Left ventricle myocardium inferior (tissue), 1 donor: ENCODE results near the gene PRDM16. TPM values are rescaled to one million over a fixed set of nuclear protein-coding genes. Genes with fewer than 3 reads are reported as not detected.

ENCODE experiments used
- DNase-seq: peaks from one replicate; pipeline ENCODE4 v3.0.0-alpha.2; 2020
- H3K27ac ChIP-seq: fragments of 200-600 bp; replicated peaks from 2 replicates; pipeline ENCODE4 v1.8.0; 2021
- H3K27me3 ChIP-seq: fragments of 200-600 bp; 2 replicates; pipeline ENCODE4 v1.8.0; 2021; ENCODE audit warnings: low read depth
- H3K36me3 ChIP-seq: fragments of 200-600 bp; 2 replicates; pipeline ENCODE4 v1.8.0; 2021
- H3K4me1 ChIP-seq: fragments of 200-600 bp; 2 replicates; pipeline ENCODE4 v1.8.0; 2021
- H3K4me3 ChIP-seq: fragments of 200-600 bp; 2 replicates; pipeline ENCODE4 v1.8.0; 2021; ENCODE audit warnings: mild to moderate bottlenecking, moderate library complexity
- H3K9me3 ChIP-seq: fragments of 200-600 bp; replicated peaks from 2 replicates; pipeline ENCODE4 v1.8.0; 2021
- intact Hi-C: fragments of 100-400 bp; cut with micrococcal nuclease; formaldehyde crosslinking; loops from one replicate; pipeline ENCODE4 v1.11.0; 2022
- total RNA-seq: library from RNA; stranded (reverse); fragmentation: NEBNext Ultra II Directional; extraction: Animal tissue kit (Norgen Biotek cat#: 25700); gene quantifications from one replicate; pipeline ENCODE4 v1.2.1, GENCODE V29; 2021
- TF ChIP-seq, protein P1 (sequence below): fragments of 200-600 bp; IDR thresholded peaks from 2 replicates; pipeline ENCODE4 v1.8.0; 2021; ENCODE audit warnings: antibody characterized with exemption, mild to moderate bottlenecking, borderline replicate concordance
- donor health status: DM: no; HTN: yes; CAD: no; lungs with severe emphysema.

PRDM16 gene
- total RNA-seq, 1 donor from 2014 or later, result 16.6 TPM

DNA sequence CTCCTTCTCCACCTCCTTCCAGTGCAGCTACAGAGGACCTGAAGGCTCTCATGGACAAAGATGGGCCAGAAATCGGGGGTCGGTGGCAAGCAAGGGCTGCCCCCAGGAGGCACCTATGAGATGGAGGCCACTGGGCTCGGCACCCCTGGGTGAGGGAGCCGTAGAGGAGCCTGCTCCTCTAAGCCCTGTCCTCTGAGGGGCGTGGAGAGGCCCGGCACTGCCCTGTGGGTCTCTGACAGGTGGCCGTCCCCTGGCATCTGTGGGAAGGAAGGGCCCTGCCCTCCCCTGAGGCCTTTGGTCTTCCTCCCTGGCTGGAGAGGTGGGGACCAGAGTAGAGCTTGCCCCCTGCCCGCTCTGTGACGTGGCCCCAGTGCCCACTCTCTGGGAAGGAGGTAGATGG, 30.9 kb downstream of the PRDM16 start:
- Histone ChIP-seq H3K4me1 (peaks cover 84% of the 10 kb centered on the region), H3K27me3 (peaks cover 21% of the 10 kb centered on the region)

DNA sequence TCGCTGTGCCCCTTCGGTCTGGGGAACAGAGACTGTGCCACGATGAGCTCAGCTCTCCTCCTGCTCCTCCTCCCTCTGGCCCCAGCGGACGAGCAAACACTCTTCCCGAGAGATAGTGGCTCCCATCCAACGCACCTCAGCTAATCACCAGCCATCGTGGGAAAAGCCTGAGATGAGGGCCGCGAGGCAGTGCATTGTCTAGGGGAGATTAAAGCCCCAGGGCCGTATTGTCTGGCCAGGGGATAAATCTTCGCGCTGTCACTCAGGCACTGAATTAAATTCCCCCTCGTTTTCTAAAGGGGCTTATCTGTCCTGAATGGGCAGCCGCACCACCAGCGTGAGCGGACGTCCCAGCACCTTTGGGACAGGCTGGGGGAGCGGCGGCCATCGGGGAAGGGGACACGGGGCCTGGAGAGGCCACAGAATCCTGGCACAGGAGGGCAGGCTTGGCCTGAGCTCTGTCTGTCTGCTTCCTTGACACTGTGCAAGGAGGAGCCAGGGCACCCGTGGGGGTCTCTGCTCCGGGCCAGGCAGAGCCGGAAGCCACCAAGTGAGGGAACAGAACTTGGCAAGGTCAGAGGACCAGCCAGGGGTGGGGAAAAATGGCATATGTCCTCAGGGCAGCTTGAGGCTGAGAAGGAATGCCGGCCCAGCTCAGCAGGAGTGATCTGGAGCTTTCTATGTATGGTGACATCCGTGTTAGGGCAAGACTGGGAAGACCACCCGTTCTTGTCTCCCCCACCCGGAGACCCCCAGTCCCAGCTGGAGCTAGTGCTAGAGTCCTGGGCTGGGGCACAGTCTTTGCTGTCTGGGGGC, 32.3 kb downstream of the PRDM16 start:
- Histone ChIP-seq H3K4me3 (no peak overlapping the region), H3K27me3 (peaks cover 21% of the 10 kb centered on the region), H3K27ac (peak overlapping the region; percentile 51), H3K4me1 (peaks cover 76% of the 10 kb centered on the region), H3K36me3 (no peaks in the 10 kb centered on the region), H3K9me3 (no peaks in the 10 kb centered on the region)
- TF ChIP-seq, protein P1, sequence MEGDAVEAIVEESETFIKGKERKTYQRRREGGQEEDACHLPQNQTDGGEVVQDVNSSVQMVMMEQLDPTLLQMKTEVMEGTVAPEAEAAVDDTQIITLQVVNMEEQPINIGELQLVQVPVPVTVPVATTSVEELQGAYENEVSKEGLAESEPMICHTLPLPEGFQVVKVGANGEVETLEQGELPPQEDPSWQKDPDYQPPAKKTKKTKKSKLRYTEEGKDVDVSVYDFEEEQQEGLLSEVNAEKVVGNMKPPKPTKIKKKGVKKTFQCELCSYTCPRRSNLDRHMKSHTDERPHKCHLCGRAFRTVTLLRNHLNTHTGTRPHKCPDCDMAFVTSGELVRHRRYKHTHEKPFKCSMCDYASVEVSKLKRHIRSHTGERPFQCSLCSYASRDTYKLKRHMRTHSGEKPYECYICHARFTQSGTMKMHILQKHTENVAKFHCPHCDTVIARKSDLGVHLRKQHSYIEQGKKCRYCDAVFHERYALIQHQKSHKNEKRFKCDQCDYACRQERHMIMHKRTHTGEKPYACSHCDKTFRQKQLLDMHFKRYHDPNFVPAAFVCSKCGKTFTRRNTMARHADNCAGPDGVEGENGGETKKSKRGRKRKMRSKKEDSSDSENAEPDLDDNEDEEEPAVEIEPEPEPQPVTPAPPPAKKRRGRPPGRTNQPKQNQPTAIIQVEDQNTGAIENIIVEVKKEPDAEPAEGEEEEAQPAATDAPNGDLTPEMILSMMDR, result no peak
- intact Hi-C loops, result no loop called here
- no peak for DNase-seq

More for the DNA sequence above, 30.9 kb downstream of the PRDM16 start:
- Histone ChIP-seq H3K4me3 (no peak overlapping the region), H3K36me3 (no peaks in the 10 kb centered on the region), H3K9me3 (no peaks in the 10 kb centered on the region), H3K27ac (no peak overlapping the region)
- intact Hi-C loops, result no loop called here
- TF ChIP-seq, protein P1, result no peak
- DNase-seq, result no peak

DNA sequence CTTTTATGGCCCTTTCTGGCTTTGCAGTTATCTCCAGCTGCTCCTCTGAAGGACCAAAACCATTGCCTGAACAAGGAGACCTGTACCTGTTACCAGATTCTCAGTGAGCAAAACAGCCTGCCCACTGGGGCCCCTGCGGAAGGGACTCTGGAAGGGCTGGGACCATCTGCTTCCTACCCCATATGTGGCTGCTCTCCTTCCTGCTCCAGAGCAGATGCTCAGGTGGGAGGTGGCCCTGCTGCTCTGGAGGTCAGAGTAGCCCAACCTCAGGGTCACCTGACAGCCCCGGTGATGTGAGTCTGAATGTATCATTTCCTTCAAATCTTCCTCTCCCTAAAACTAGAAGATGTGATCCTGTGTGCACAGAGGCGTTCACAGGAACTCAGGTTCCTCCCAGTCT, 33.6 kb downstream of the PRDM16 start:
- DNase-seq, result no peak
- Histone ChIP-seq H3K4me1 (peaks cover 63% of the 10 kb centered on the region), H3K27ac (no peak overlapping the region), H3K36me3 (peaks cover under 1% of the 10 kb centered on the region), H3K9me3 (peaks cover 3% of the 10 kb centered on the region), H3K4me3 (no peak overlapping the region), H3K27me3 (peaks cover 21% of the 10 kb centered on the region)
- TF ChIP-seq, protein P1, result no peak
- intact Hi-C loops, result no loop called here

DNA sequence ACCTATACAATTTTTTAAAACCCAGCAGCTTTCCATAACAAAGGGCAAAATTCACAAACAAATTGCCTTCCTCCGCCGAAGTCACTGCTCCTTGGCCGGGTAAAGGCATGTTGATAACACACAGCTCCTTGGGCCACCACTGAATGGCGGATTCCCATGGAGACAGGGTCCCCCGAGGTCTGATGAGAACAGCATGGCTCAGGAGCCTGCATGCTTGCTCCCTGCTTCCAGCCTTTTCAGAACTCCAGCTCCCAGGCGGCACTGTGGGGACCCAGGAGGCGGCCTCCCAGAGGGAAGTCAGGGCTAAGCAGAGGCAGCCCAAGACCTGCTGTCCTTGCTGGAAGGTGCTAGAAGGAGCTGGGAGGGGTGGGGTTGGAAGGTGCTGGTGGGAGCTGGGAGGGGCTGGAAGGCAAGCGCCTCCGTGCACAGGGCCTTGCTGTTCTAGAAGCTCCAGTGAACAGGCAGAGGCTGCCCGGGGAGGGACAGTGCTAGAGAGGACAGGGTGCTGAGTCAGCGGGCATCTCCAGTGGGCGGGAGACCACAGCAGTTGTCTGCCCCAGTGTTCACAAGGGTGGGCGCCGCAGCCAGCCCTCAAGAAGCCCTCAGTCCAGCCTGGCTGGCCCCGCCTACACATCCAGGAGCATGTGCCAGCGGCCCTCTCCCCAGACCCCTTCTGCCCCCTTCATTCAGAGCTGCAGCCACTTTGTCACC, 35.1 kb downstream of the PRDM16 start:
- intact Hi-C loops, result no loop called here
- Histone ChIP-seq H3K27ac (no peak overlapping the region), H3K4me3 (no peak overlapping the region), H3K36me3 (peaks cover 7% of the 10 kb centered on the region), H3K9me3 (peaks cover 11% of the 10 kb centered on the region), H3K4me1 (peaks cover 48% of the 10 kb centered on the region), H3K27me3 (peaks cover 16% of the 10 kb centered on the region)
- no peak for DNase-seq
- TF ChIP-seq, protein P1, result no peak

DNA sequence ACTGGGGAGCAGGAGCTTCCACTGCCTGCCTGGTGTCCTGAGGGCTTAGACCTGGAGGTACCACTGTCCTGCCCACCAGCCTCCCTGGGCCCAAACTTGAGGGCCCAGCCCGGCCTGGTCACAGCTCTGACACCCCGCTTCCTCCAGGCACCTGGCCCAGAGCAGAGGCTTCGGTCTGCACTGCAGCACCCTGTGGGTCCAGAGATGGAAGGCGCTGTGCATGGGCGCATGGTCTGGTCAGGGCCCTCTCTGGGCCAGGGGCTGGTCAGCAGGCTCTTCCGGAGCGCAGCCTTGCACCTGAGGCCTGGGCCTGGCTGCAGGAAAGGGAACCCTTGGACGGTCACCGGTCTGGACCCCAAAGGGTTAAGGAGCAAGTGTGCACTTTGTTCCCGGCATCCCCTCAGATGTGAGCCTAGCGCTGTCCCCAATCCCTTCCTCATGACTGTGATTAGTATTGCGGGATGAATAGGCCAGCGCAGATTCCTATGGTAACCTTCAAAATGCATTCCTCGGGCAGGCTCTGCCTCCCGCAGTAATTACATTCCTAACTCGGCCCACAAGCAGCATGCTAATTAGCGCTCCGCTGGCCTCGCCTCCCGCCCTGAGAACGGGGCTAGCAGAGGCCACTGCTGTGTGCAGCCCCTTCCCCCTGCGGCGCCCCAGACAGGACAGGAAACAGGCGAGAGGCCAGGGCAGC, 36.3 kb downstream of the PRDM16 start:
- intact Hi-C loops, result no loop called here
- TF ChIP-seq, protein P1, result no peak
- Histone ChIP-seq H3K36me3 (peaks cover 7% of the 10 kb centered on the region), H3K4me1 (peaks cover 41% of the 10 kb centered on the region), H3K9me3 (peaks cover 11% of the 10 kb centered on the region), H3K4me3 (no peak overlapping the region), H3K27ac (no peak overlapping the region), H3K27me3 (peaks cover 16% of the 10 kb centered on the region)
- DNase-seq, result no peak
